MM.1S (cell line): ENCODE measurements around the gene MSI2.

Source experiments
- CTCF ChIP-seq: fragments of 300-600 bp; sonication (generic); IDR thresholded peaks from 2 replicates; pipeline ENCODE4 v1.5.1; 2016; ENCODE audit warnings: antibody characterized with exemption, low read length, mixed read lengths
- EZH2 ChIP-seq: fragments of 300-600 bp; sonication (generic); optimal IDR thresholded peaks from 2 replicates; pipeline ENCODE3; 2017; ENCODE audit warnings: low read depth, mild to moderate bottlenecking, antibody characterized with exemption, low read length, mixed read lengths
- EZH2phosphoT487 ChIP-seq: fragments of 300-600 bp; sonication (generic); IDR thresholded peaks from 2 replicates; pipeline ENCODE4 v1.6.1; 2018; ENCODE audit warnings: antibody characterized with exemption, low read length

GRCh38 chr17:57593739-57594462 lies 337.6 kb downstream of the MSI2 start:
- no peak for TF ChIP-seq CTCF
- TF ChIP-seq EZH2, result no peak
- no peak for TF ChIP-seq EZH2phosphoT487
